ENCODE data around the gene CEP44.
"Not testable (repeated sequence)": the region's sequence is repeated elsewhere in the genome, so short reads cannot be mapped to it uniquely, and the experiment has no call there.

Gene CEP44

GRCh38 chr4:174282836-174283506 is 740 bp upstream of the CEP44 start:
- Histone ChIP-seq H3K27me3 (ENCODE audit: insufficient read depth, low read length) (no peaks in the 10 kb centered on the region), H3K4me3 (ENCODE audit: low read length) (peak overlapping the region; percentile 86), H2AFZ (ENCODE audit: low read depth, low read length) (peak overlapping the region; percentile 91), H3K9me3 (ENCODE audit: low read length) (no peaks in the 10 kb centered on the region), H3K36me3 (ENCODE audit: insufficient read depth, low read length) (no peaks in the 10 kb centered on the region), H3K4me1 (ENCODE audit: insufficient read depth, low read length) (peaks cover 20% of the 10 kb centered on the region)

- Histone ChIP-seq H3K4me1 (ENCODE audit: insufficient read depth, low read length) (peaks cover 18% of the 10 kb centered on the region), H3K27me3 (ENCODE audit: insufficient read depth, low read length) (no peaks in the 10 kb centered on the region), H3K9me3 (ENCODE audit: low read length) (no peaks in the 10 kb centered on the region), H3K4me3 (ENCODE audit: low read length) (peak overlapping the region; percentile 86), H2AFZ (ENCODE audit: low read depth, low read length) (peak overlapping the region; percentile 91), H3K36me3 (ENCODE audit: insufficient read depth, low read length) (no peaks in the 10 kb centered on the region)
Measured at GRCh38 chr4:174284487-174284886, 776 bp downstream of the CEP44 start.

- Histone ChIP-seq H3K27me3 (ENCODE audit: insufficient read depth, low read length) (no peaks in the 10 kb centered on the region), H3K4me1 (ENCODE audit: insufficient read depth, low read length) (peaks cover 13% of the 10 kb centered on the region), H3K4me3 (ENCODE audit: low read length) (no peak overlapping the region), H2AFZ (ENCODE audit: low read depth, low read length) (no peak overlapping the region), H3K36me3 (ENCODE audit: insufficient read depth, low read length) (no peaks in the 10 kb centered on the region), H3K9me3 (ENCODE audit: low read length) (peaks cover 2% of the 10 kb centered on the region)
Measured at GRCh38 chr4:174286870-174287269, 3.2 kb downstream of the CEP44 start.

GRCh38 chr4:174292473-174292872 is 8.8 kb downstream of the CEP44 start:
- no peak overlapping the region for H3K4me3 ChIP-seq (ENCODE audit: low read length)
- H3K4me1 ChIP-seq (ENCODE audit: insufficient read depth, low read length), result no peaks in the 10 kb centered on the region
- H3K9me3 ChIP-seq (ENCODE audit: low read length), result peaks cover 13% of the 10 kb centered on the region
- H2AFZ ChIP-seq (ENCODE audit: low read depth, low read length), result no peak overlapping the region
- peaks cover 7% of the 10 kb centered on the region for H3K36me3 ChIP-seq (ENCODE audit: insufficient read depth, low read length)
- no peaks in the 10 kb centered on the region for H3K27me3 ChIP-seq (ENCODE audit: insufficient read depth, low read length)

- H3K27me3 ChIP-seq (ENCODE audit: insufficient read depth, low read length); H3K4me3 ChIP-seq (ENCODE audit: low read length); H2AFZ ChIP-seq (ENCODE audit: low read depth, low read length); H3K4me1 ChIP-seq (ENCODE audit: insufficient read depth, low read length): not testable (repeated sequence)
- Histone ChIP-seq H3K9me3 (ENCODE audit: low read length) (peaks cover 13% of the 10 kb centered on the region), H3K36me3 (ENCODE audit: insufficient read depth, low read length) (peaks cover 14% of the 10 kb centered on the region)
Measured at GRCh38 chr4:174294641-174295040, 10.9 kb downstream of the CEP44 start.

GRCh38 chr4:174295142-174295541 is 11.4 kb downstream of the CEP44 start:
- H2AFZ ChIP-seq (ENCODE audit: low read depth, low read length); H3K4me3 ChIP-seq (ENCODE audit: low read length); H3K27me3 ChIP-seq (ENCODE audit: insufficient read depth, low read length); H3K4me1 ChIP-seq (ENCODE audit: insufficient read depth, low read length): not testable (repeated sequence)
- H3K36me3 ChIP-seq (ENCODE audit: insufficient read depth, low read length), result peaks cover 19% of the 10 kb centered on the region
- H3K9me3 ChIP-seq (ENCODE audit: low read length), result peaks cover 13% of the 10 kb centered on the region

GRCh38 chr4:174303687-174304086 is 20.0 kb downstream of the CEP44 start:
- no peak overlapping the region for H3K4me3 ChIP-seq (ENCODE audit: low read length)
- H3K36me3 ChIP-seq (ENCODE audit: insufficient read depth, low read length), result peaks cover 50% of the 10 kb centered on the region

GRCh38 chr4:174304664-174305063 is 21.0 kb downstream of the CEP44 start:
- H3K4me3 ChIP-seq (ENCODE audit: low read length), result no peak overlapping the region
- H3K9me3 ChIP-seq (ENCODE audit: low read length), result no peaks in the 10 kb centered on the region
- H3K4me1 ChIP-seq (ENCODE audit: insufficient read depth, low read length), result no peaks in the 10 kb centered on the region
- no peaks in the 10 kb centered on the region for H3K27me3 ChIP-seq (ENCODE audit: insufficient read depth, low read length)
- no peak overlapping the region for H2AFZ ChIP-seq (ENCODE audit: low read depth, low read length)
- H3K36me3 ChIP-seq (ENCODE audit: insufficient read depth, low read length), result peaks cover 50% of the 10 kb centered on the region

More at GRCh38 chr4:174303687-174304086, 20.0 kb downstream of the CEP44 start:
- Histone ChIP-seq H3K9me3 (ENCODE audit: low read length) (no peaks in the 10 kb centered on the region), H2AFZ (ENCODE audit: low read depth, low read length) (no peak overlapping the region), H3K4me1 (ENCODE audit: insufficient read depth, low read length) (no peaks in the 10 kb centered on the region), H3K27me3 (ENCODE audit: insufficient read depth, low read length) (no peaks in the 10 kb centered on the region)

GRCh38 chr4:174305961-174306360 is 22.2 kb downstream of the CEP44 start:
- H3K9me3 ChIP-seq (ENCODE audit: low read length), result no peaks in the 10 kb centered on the region
- H3K36me3 ChIP-seq (ENCODE audit: insufficient read depth, low read length), result peaks cover 38% of the 10 kb centered on the region
- no peak overlapping the region for H3K4me3 ChIP-seq (ENCODE audit: low read length)
- no peak overlapping the region for H2AFZ ChIP-seq (ENCODE audit: low read depth, low read length)
- H3K4me1 ChIP-seq (ENCODE audit: insufficient read depth, low read length), result no peaks in the 10 kb centered on the region
- no peaks in the 10 kb centered on the region for H3K27me3 ChIP-seq (ENCODE audit: insufficient read depth, low read length)

GRCh38 chr4:174307694-174308093 is 24.0 kb downstream of the CEP44 start:
- Histone ChIP-seq H2AFZ (ENCODE audit: low read depth, low read length) (no peak overlapping the region), H3K9me3 (ENCODE audit: low read length) (no peaks in the 10 kb centered on the region), H3K4me1 (ENCODE audit: insufficient read depth, low read length) (no peaks in the 10 kb centered on the region), H3K4me3 (ENCODE audit: low read length) (no peak overlapping the region), H3K36me3 (ENCODE audit: insufficient read depth, low read length) (peaks cover 36% of the 10 kb centered on the region), H3K27me3 (ENCODE audit: insufficient read depth, low read length) (no peaks in the 10 kb centered on the region)

GRCh38 chr4:174312993-174313392 is 29.3 kb downstream of the CEP44 start:
- no peaks in the 10 kb centered on the region for H3K27me3 ChIP-seq (ENCODE audit: insufficient read depth, low read length)
- H3K36me3 ChIP-seq (ENCODE audit: insufficient read depth, low read length), result peaks cover 24% of the 10 kb centered on the region
- H3K9me3 ChIP-seq (ENCODE audit: low read length), result no peaks in the 10 kb centered on the region
- H2AFZ ChIP-seq (ENCODE audit: low read depth, low read length), result no peak overlapping the region
- no peaks in the 10 kb centered on the region for H3K4me1 ChIP-seq (ENCODE audit: insufficient read depth, low read length)
- H3K4me3 ChIP-seq (ENCODE audit: low read length), result no peak overlapping the region

- Histone ChIP-seq H3K9me3 (ENCODE audit: low read length) (no peaks in the 10 kb centered on the region), H3K27me3 (ENCODE audit: insufficient read depth, low read length) (no peaks in the 10 kb centered on the region), H3K36me3 (ENCODE audit: insufficient read depth, low read length) (peaks cover 13% of the 10 kb centered on the region), H3K4me1 (ENCODE audit: insufficient read depth, low read length) (no peaks in the 10 kb centered on the region), H3K4me3 (ENCODE audit: low read length) (no peak overlapping the region), H2AFZ (ENCODE audit: low read depth, low read length) (no peak overlapping the region)
Measured at GRCh38 chr4:174314274-174314673, 30.6 kb downstream of the CEP44 start.

GRCh38 chr4:174314770-174315169 is 31.1 kb downstream of the CEP44 start:
- Histone ChIP-seq H3K9me3 (ENCODE audit: low read length) (no peaks in the 10 kb centered on the region), H3K36me3 (ENCODE audit: insufficient read depth, low read length) (peaks cover 11% of the 10 kb centered on the region), H2AFZ (ENCODE audit: low read depth, low read length) (no peak overlapping the region), H3K4me3 (ENCODE audit: low read length) (no peak overlapping the region), H3K27me3 (ENCODE audit: insufficient read depth, low read length) (no peaks in the 10 kb centered on the region), H3K4me1 (ENCODE audit: insufficient read depth, low read length) (no peaks in the 10 kb centered on the region)

- no peak overlapping the region for H3K4me3 ChIP-seq (ENCODE audit: low read length)
Measured at GRCh38 chr4:174316546-174316945, 32.8 kb downstream of the CEP44 start.

More at GRCh38 chr4:174316546-174316945, 32.8 kb downstream of the CEP44 start:
- Histone ChIP-seq H2AFZ (ENCODE audit: low read depth, low read length) (no peak overlapping the region), H3K9me3 (ENCODE audit: low read length) (no peaks in the 10 kb centered on the region), H3K36me3 (ENCODE audit: insufficient read depth, low read length) (peaks cover 13% of the 10 kb centered on the region), H3K27me3 (ENCODE audit: insufficient read depth, low read length) (no peaks in the 10 kb centered on the region), H3K4me1 (ENCODE audit: insufficient read depth, low read length) (no peaks in the 10 kb centered on the region)

Measured in neuron (in vitro differentiated cells).